Type B pancreatic cell (in vitro differentiated cells): ENCODE results near the gene HELZ. TPM values are rescaled to one million over a fixed set of nuclear protein-coding genes. Genes with fewer than 3 reads are reported as not detected.

ENCODE experiments used
- DNase-seq: peaks from one replicate; pipeline ENCODE4 v3.0.0; 2021; ENCODE audit warnings: mixed read lengths; ENCODE audit not compliant: unreplicated experiment; ENCODE audit errors: extremely low spot score
- H3K27ac Mint-ChIP-seq: 2 replicates; pipeline ENCODE4 v1.8.0; 2021; ENCODE audit warnings: mild to moderate bottlenecking, mixed read lengths
- H3K27me3 Mint-ChIP-seq: 2 replicates; pipeline ENCODE4 v1.8.0; 2021; ENCODE audit warnings: mixed read lengths
- H3K36me3 Mint-ChIP-seq: 2 replicates; pipeline ENCODE4 v1.8.0; 2021; ENCODE audit warnings: mixed read lengths
- H3K4me1 Mint-ChIP-seq: one replicate; pipeline ENCODE4 v1.8.0; 2021; ENCODE audit warnings: mixed read lengths; ENCODE audit not compliant: unreplicated experiment
- H3K4me3 Mint-ChIP-seq: 2 replicates; pipeline ENCODE4 v1.8.0; 2021; ENCODE audit warnings: mild to moderate bottlenecking, mixed read lengths
- H3K9me3 Mint-ChIP-seq: 2 replicates; pipeline ENCODE4 v1.8.0; 2021; ENCODE audit warnings: mixed read lengths
- CTCF ChIP-seq: fragments of 200-600 bp; sonication (generic); conservative IDR thresholded peaks from 2 replicates; pipeline ENCODE4 v1.5.0; 2021; ENCODE audit warnings: antibody characterized with exemption, mild to moderate bottlenecking
- total RNA-seq: library from RNA; stranded (reverse); gene quantifications from 2 replicates; pipeline ENCODE4 v1.2.1, GENCODE V29; 2021; ENCODE audit warnings: low replicate concordance

The HELZ gene
- total RNA-seq, 1 donor from 2014 or later: 55.1 TPM

- no peak for TF ChIP-seq CTCF
- no peak overlapping the region for H3K27ac Mint-ChIP-seq
- H3K27me3 Mint-ChIP-seq: no peaks in the 10 kb centered on the region
- H3K4me1 Mint-ChIP-seq: no peaks in the 10 kb centered on the region
- H3K4me3 Mint-ChIP-seq: no peak overlapping the region
- H3K36me3 Mint-ChIP-seq: peaks cover 16% of the 10 kb centered on the region
- no peaks in the 10 kb centered on the region for H3K9me3 Mint-ChIP-seq
- no peak for DNase-seq
Measured at GRCh38 chr17:67164302-67164701, 80.7 kb downstream of the HELZ start.

- Mint-ChIP-seq H3K27me3 (no peaks in the 10 kb centered on the region), H3K36me3 (peaks cover 18% of the 10 kb centered on the region), H3K9me3 (no peaks in the 10 kb centered on the region), H3K4me1 (peaks cover 3% of the 10 kb centered on the region), H3K27ac (no peak overlapping the region), H3K4me3 (no peak overlapping the region)
- no peak for TF ChIP-seq CTCF
- no peak for DNase-seq
Measured at GRCh38 chr17:67162771-67163170, 82.2 kb downstream of the HELZ start.

GRCh38 chr17:67161573-67161972 lies 83.4 kb downstream of the HELZ start:
- H3K9me3 Mint-ChIP-seq: no peaks in the 10 kb centered on the region
- peaks cover 5% of the 10 kb centered on the region for H3K4me1 Mint-ChIP-seq
- no peak overlapping the region for H3K4me3 Mint-ChIP-seq
- no peak for TF ChIP-seq CTCF
- no peak for DNase-seq
- H3K36me3 Mint-ChIP-seq: peaks cover 28% of the 10 kb centered on the region
- no peak overlapping the region for H3K27ac Mint-ChIP-seq
- no peaks in the 10 kb centered on the region for H3K27me3 Mint-ChIP-seq

GRCh38 chr17:67160791-67161190 lies 84.2 kb downstream of the HELZ start:
- no peak overlapping the region for H3K27ac Mint-ChIP-seq
- no peak for TF ChIP-seq CTCF
- no peaks in the 10 kb centered on the region for H3K9me3 Mint-ChIP-seq
- H3K4me1 Mint-ChIP-seq: peaks cover 5% of the 10 kb centered on the region
- no peaks in the 10 kb centered on the region for H3K27me3 Mint-ChIP-seq
- DNase-seq: no peak
- peaks cover 32% of the 10 kb centered on the region for H3K36me3 Mint-ChIP-seq
- H3K4me3 Mint-ChIP-seq: no peak overlapping the region

- peaks cover 22% of the 10 kb centered on the region for H3K36me3 Mint-ChIP-seq
- no peak overlapping the region for H3K4me3 Mint-ChIP-seq
- DNase-seq: no peak
- peaks cover 5% of the 10 kb centered on the region for H3K4me1 Mint-ChIP-seq
- H3K27me3 Mint-ChIP-seq: no peaks in the 10 kb centered on the region
- peak; percentile 59 for TF ChIP-seq CTCF
- no peaks in the 10 kb centered on the region for H3K9me3 Mint-ChIP-seq
- no peak overlapping the region for H3K27ac Mint-ChIP-seq
Measured at GRCh38 chr17:67157732-67158639, 87.0 kb downstream of the HELZ start.
